Stomach smooth muscle (tissue), 2 donors: ENCODE data around the gene DMXL1.
A peak's percentile ranks its signal among the peaks of the same experiment; 100 is the strongest.

ENCODE experiments used
- H3K27ac ChIP-seq: one replicate; pipeline ENCODE4 v1.7.0; 2013; ENCODE audit warnings: mild to moderate bottlenecking, low read length, inconsistent platforms
- H3K27me3 ChIP-seq, 2 donors: one replicate each; pipeline ENCODE4 v1.7.0; 2013; ENCODE audit warnings: low read length in 2 of 2; ENCODE audit not compliant: insufficient read depth in 2 of 2, control insufficient read depth in 1 of 2
- H3K36me3 ChIP-seq, 2 donors: one replicate each; pipeline ENCODE4 v1.7.0; 2013; ENCODE audit warnings: low read length in 2 of 2; ENCODE audit not compliant: control insufficient read depth in 2 of 2, insufficient read depth in 2 of 2
- H3K4me1 ChIP-seq: one replicate; pipeline ENCODE4 v1.7.0; 2013; ENCODE audit warnings: low read length; ENCODE audit not compliant: control insufficient read depth, insufficient read depth
- H3K4me3 ChIP-seq, 2 donors: one replicate each; pipeline ENCODE4 v1.7.0; 2013; ENCODE audit warnings: low read length in 2 of 2
- H3K9ac ChIP-seq, 2 donors: one replicate each; pipeline ENCODE4 v1.7.0; 2013; ENCODE audit warnings: low read length in 2 of 2, mild to moderate bottlenecking in 1 of 2
- H3K9me3 ChIP-seq, 2 donors: one replicate each; pipeline ENCODE4 v1.7.0; 2013; ENCODE audit warnings: low read length in 2 of 2; ENCODE audit not compliant: control insufficient read depth in 2 of 2
- donor health status: healthy.
- donor health status: Pancreatic carcinoma.

DMXL1 gene, protein sequence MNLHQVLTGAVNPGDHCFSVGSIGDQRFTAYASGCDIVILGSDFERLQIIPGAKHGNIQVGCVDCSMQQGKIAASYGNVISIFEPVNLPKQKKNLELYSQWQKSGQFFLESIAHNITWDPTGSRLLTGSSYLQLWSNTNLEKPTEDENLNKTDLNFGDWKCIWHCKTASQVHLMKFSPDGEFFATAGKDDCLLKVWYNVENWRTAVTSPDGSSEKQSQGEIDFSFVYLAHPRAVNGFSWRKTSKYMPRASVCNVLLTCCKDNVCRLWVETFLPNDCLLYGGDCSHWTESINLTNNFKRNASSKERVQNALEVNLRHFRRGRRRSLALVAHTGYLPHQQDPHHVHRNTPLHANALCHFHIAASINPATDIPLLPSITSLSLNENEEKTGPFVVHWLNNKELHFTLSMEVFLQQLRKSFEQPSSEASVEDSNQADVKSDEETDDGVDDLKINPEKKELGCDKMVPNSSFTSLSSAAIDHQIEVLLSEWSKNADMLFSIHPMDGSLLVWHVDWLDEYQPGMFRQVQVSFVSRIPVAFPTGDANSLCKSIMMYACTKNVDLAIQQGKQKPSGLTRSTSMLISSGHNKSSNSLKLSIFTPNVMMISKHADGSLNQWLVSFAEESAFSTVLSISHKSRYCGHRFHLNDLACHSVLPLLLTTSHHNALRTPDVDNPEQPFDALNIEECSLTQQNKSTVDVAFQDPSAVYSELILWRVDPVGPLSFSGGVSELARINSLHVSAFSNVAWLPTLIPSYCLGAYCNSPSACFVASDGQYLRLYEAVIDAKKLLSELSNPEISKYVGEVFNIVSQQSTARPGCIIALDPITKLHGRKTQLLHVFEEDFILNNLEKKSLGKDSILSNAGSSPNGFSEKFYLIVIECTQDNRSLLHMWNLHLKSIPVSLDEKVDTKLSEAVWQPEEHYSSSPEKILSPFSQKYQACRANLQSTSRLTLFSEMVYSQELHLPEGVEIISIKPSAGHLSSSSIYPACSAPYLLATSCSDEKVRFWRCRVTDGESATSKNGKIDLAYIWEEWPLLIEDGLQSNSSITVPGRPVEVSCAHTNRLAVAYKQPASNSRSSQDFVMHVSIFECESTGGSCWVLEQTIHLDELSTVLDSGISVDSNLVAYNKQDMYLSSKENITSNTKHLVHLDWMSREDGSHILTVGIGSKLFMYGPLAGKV (N-terminal part only)

DNA sequence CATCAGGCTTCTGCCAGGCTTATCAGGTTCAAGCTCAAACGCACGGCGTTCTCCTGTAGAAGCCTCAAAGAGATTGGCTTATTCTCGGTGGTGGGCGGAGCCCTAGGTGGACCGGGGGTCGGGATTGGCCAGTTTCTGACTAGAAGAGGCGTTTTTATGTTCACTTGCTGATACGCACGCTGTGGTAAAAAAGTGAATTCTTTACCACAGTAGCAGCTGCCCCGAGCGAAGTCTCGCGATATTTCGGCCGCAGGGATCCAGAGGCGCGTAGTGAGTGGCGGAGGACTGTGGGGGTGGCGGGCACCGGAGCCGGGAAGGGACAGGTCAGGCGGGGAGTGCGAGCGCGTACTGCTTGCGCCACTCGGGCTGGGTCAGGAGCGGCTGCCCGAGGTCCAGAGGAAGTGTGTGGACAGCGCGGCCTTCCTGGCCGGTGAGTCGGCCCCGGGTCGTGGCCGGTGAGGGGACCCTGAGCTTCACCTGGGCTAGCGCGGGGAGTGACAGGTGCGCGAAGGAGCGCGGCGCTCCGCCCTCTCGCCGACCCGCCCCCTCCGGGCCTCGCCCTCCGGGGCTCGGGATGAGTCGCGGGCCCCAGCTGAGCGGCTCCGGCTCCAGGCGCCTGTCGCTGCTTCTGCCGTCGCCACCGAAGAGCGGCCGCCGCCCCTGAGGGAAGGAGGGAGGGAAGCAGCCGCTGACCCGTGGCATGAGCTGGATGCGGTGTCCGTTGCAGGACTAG, at the start of gene DMXL1:
DMXL1 (plus strand) TSS at position 260 of the 733 bp plus-strand sequence. CDS start 483 bp downstream, outside the sequence.
- Histone ChIP-seq H3K9ac (peak within 1 kb of the TSS; percentile 97 to 99), H3K4me3 (peak within 1 kb of the TSS; percentile 87 to 98), H3K36me3 (no peaks in the 10 kb centered on the region), H3K4me1 (peaks cover 13% of the 10 kb centered on the region), H3K9me3 (no peaks in the 10 kb centered on the region), H3K27me3 (no peaks in the 10 kb centered on the region), H3K27ac (peak within 1 kb of the TSS; percentile 95)

DNA sequence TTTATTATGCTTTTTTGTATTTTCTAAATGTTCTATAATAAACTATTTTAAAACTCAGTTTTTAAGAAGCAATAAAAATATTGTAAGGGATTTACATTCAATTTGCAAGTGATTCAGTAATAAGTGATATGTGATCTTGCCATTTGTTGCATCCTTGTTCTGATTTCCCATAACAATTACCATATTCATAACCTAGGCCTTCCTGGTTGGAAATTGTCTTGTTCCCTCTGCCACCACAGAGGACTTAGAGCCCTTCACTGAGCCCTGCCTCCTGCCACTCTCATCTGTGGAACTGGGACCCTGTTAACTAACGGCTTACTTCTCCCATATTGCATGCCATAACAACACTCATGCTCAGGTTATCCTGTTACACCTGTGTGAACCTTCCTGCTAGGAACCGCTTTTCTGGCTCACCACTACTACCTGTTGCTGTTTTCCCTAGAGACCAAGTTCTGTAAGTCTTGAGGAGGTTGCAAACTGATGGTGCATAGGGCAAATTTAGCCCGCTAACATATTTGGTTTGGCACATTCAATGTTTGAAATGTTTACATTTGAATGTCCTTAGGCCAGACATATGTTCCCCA, 49.6 kb upstream of the DMXL1 start:
- Histone ChIP-seq H3K27ac (no peak overlapping the region), H3K36me3 (no peaks in the 10 kb centered on the region), H3K4me1 (no peaks in the 10 kb centered on the region), H3K4me3 (no peak overlapping the region), H3K27me3 (no peaks in the 10 kb centered on the region), H3K9ac (no peak overlapping the region), H3K9me3 (no peaks in the 10 kb centered on the region)

DNA sequence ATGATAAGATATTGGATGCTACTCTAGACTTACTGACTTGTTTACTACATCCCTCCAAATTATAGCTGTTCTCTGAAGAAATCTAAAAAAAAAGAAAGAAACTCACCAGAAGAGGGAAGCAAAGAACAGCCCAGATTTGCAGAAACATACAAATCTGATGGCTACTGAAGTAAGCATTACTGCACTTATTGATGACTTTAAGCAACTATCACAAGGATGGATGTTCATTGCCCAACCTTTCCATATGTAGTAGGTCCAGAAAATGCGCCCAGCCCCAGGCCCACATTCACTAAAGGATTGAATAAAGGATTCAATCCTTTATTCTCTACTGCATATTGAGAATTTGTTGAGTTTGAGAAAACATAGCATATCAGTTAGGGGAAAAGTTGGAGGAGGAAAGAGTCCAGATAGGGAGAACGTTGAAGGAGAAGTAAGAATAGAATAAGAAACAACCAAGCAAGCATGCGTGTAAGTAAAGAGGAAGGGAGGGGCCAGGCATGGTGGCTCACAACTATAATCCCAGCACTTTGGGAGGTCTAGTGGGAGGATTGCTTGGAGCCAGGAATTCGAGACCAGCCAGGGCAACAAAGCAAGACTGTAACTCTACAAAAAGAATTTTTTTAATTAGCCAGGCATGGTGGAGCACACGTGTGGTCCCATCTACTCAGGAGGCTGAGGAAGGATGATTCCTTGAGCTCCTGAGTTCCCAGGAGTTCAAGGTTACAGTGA, 48.7 kb upstream of the DMXL1 start:
- H3K36me3 ChIP-seq = no peaks in the 10 kb centered on the region
- H3K9ac ChIP-seq = no peak overlapping the region
- H3K4me1 ChIP-seq = no peaks in the 10 kb centered on the region
- no peaks in the 10 kb centered on the region for H3K27me3 ChIP-seq
- no peak overlapping the region for H3K4me3 ChIP-seq
- no peaks in the 10 kb centered on the region for H3K9me3 ChIP-seq
- no peak overlapping the region for H3K27ac ChIP-seq

DNA sequence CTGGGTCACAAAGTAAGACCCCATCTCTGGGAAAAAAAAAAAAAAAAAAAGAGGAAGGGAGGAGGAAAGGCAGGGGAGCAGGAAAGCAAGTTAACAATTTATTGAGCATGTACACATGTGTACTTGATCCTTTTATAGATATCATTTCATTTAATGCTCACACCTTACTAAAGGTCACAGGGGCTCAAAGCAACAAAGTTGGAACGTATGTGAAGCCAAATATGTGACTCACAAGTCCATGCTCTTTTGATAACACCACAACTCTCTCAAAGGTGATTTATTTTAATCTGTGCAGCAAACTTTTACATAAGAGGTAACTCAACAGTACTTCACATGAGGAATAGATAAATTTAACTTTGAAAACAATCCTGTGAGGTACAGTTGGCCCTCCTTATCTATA, 48.1 kb upstream of the DMXL1 start:
- H3K9me3 ChIP-seq = no peaks in the 10 kb centered on the region
- H3K4me3 ChIP-seq = no peak overlapping the region
- H3K9ac ChIP-seq = no peak overlapping the region
- no peaks in the 10 kb centered on the region for H3K36me3 ChIP-seq
- no peak overlapping the region for H3K27ac ChIP-seq
- no peaks in the 10 kb centered on the region for H3K27me3 ChIP-seq
- H3K4me1 ChIP-seq = no peaks in the 10 kb centered on the region

DNA sequence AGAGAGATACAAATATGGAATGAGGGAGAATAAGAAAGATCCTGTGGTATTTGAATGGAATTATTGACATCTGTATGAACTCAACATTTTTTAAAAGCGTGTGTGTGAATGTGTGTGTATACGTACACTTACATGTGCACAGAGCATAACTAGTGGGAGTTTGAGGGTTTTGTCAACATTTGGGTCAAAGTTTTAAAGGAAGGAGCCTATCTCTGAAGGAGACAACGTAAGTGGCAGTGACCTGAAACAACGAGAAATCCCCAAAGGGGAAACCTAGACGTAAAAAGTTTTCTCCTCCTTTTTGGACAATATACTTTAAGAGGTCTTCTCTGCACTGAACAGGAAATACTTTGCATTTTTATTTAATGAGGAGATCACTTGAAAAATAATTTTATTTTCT, 42.3 kb upstream of the DMXL1 start:
- no peaks in the 10 kb centered on the region for H3K9me3 ChIP-seq
- H3K9ac ChIP-seq = no peak overlapping the region
- no peaks in the 10 kb centered on the region for H3K36me3 ChIP-seq
- H3K4me3 ChIP-seq = no peak overlapping the region
- H3K27ac ChIP-seq = no peak overlapping the region
- H3K27me3 ChIP-seq = no peaks in the 10 kb centered on the region
- H3K4me1 ChIP-seq = no peaks in the 10 kb centered on the region

DNA sequence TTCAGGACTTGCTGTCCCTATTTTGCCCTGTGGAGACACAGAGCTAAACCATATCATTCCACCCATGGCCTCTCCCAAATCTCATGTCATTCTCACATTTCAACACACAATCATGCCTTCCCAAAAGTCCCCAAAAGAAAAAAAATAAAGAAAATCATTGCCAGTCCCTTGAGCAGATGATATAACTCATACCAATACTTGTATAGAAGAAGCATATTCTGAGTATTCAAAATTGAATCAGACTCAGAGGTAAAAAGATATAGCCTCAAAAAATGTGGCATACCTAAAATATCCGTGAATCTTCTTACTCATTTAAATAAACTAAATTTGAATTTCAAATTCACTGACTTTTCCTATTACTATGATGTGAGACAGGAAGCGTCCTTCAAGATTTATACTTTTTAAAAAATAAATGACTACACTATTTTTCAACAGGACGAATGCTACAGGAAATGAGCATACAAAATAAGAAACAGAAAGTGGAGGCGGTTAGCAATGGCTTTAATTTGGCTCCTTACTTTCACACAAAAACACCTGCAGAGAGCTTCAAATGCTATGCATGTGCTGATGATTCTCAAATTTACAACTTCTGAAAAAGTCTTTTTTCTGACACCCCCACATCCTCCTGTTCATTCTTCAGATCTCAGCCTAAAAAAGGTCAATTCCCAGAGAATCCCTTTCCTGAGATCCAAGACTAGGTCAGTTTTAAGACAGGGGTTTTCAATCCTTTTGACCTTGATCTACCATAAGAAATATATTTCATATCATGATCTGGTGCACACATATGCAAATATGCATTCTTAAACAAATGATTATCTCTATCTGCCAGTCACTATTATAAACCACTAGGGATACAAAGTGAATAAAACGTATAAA, 39.6 kb upstream of the DMXL1 start:
- Histone ChIP-seq H3K27me3 (no peaks in the 10 kb centered on the region), H3K4me1 (no peaks in the 10 kb centered on the region), H3K4me3 (no peak overlapping the region), H3K9me3 (no peaks in the 10 kb centered on the region), H3K9ac (no peak overlapping the region), H3K27ac (no peak overlapping the region), H3K36me3 (no peaks in the 10 kb centered on the region)

DNA sequence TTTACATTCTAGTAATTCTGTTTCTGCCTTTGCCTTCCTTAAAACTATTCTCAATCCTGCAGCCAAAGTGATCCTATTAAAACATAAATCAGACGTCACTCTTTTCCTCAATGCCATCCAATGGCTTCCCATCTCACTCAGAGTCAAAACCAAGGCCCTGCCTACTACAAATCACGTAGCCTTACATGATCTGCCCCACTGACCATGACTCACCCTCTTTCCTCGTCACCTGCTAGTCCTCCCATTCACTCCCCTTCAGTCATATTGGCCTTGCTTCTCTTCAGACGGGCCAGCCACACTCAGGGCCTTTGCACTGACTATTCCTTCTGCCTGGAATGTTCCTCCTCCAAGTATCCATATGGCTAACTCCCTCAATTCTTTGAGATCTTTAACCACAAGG, 39.0 kb upstream of the DMXL1 start:
- Histone ChIP-seq H3K9ac (no peak overlapping the region), H3K27ac (no peak overlapping the region), H3K4me1 (no peaks in the 10 kb centered on the region), H3K36me3 (no peaks in the 10 kb centered on the region), H3K27me3 (no peaks in the 10 kb centered on the region), H3K4me3 (no peak overlapping the region), H3K9me3 (no peaks in the 10 kb centered on the region)

DNA sequence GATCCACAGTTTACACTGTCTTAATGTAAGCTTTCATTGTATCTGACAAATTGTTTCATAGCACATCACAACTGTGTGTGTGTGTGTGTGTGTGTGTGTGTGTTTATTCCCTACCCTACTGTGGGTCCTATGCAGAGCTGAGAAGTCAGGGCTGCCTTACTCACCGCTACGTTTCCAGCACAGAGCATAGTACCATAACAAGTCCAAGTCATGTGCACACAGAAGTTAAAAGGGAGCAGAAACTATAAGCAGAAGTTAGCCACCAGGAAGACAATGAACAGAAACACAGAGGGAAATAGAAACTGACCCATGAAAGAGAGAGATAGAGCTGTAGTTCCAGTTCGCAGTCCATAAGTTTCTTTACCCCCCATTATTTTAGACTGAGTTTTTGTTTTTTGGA, 38.2 kb upstream of the DMXL1 start:
- H3K9me3 ChIP-seq = no peaks in the 10 kb centered on the region
- no peaks in the 10 kb centered on the region for H3K4me1 ChIP-seq
- H3K36me3 ChIP-seq = no peaks in the 10 kb centered on the region
- no peak overlapping the region for H3K4me3 ChIP-seq
- no peaks in the 10 kb centered on the region for H3K27me3 ChIP-seq
- H3K9ac ChIP-seq = no peak overlapping the region
- no peak overlapping the region for H3K27ac ChIP-seq

DNA sequence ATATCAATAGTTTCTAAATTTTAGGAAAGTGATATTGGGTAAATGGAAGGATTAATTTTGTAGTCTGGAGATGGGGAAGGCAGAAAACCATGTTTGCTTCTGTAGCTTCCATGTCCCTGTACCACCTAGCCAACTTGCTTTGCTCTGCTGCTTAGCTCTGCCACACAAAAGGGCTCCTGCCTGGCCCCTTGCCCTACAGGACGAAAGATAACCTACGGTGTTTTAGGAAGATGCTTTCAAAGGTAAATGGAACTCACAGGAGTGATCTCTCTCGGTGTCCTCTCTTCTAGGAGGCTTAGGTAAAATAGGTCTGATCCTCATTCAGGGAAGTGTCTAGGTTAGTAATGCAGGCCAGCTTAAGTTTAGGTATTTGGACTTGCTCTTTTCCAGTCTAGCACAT, 37.8 kb upstream of the DMXL1 start:
- Histone ChIP-seq H3K4me3 (no peak overlapping the region), H3K9ac (no peak overlapping the region), H3K9me3 (no peaks in the 10 kb centered on the region), H3K36me3 (no peaks in the 10 kb centered on the region), H3K27ac (no peak overlapping the region), H3K4me1 (no peaks in the 10 kb centered on the region), H3K27me3 (no peaks in the 10 kb centered on the region)
